GM12878 (cell line): Measurements from ENCODE around the gene BCL2. TPM values are rescaled to one million over a fixed set of nuclear protein-coding genes. Genes with fewer than 3 reads are reported as not detected.
A peak's percentile ranks its signal among the peaks of the same experiment; 100 is the strongest.

Source experiments
- ATAC-seq: fragments of 200-7000 bp; cut with Tn5 transposase; 3 replicates; pipeline ENCODE4 v1.9.1; 2020; ENCODE audit warnings: mild to moderate bottlenecking, moderate library complexity
- BruUV-seq: library from RNA; stranded (reverse); fragments of 400-500 nt; replicated peaks from 2 replicates; lab custom pipeline; 2021; lab: Mats Ljungman, UMichigan
- CTCF ChIA-PET: fragments of 300-600 bp; sonication (Branson Sonifier 250); formaldehyde crosslinking; extraction: SDS; loops from one replicate; lab custom pipeline; 2021; ENCODE audit warnings: inconsistent platforms; lab: Yijun Ruan, JAX
- POLR2A ChIA-PET: fragments of 350-600 bp; formaldehyde crosslinking; extraction: SDS; loops from one replicate; lab custom pipeline; 2021; ENCODE audit warnings: inconsistent platforms; lab: Charles Lee
- RAD21 ChIA-PET: fragments of 300-600 bp; sonication (Branson Sonifier 250); formaldehyde crosslinking; loops from one replicate; lab custom pipeline; 2023; ENCODE audit warnings: antibody characterized with exemption; ENCODE audit not compliant: unreplicated experiment; lab: Charles Lee
- SMC1A ChIA-PET: fragments of 300-600 bp; sonication (Branson Sonifier 250); formaldehyde crosslinking; loops from one replicate; lab custom pipeline; 2023; ENCODE audit not compliant: unreplicated experiment, uncharacterized antibody; lab: Charles Lee
- DNase-seq: peaks from one replicate; pipeline ENCODE4 v3.0.0-alpha.2; 2011; ENCODE audit warnings: low read depth, low spot score
- FAIRE-seq: peaks from 3 replicates; lab custom pipeline; 2011; peaks lifted over from hg19 to GRCh38; lab: Jason Lieb, UNC
- H2AFZ ChIP-seq: 2 replicates; pipeline ENCODE4 v1.6.0; 2011; ENCODE audit warnings: low read depth, low read length, control low read depth; ENCODE audit not compliant: control insufficient read depth
- H3K27ac ChIP-seq: 2 replicates; pipeline ENCODE4 v1.5.1; 2011; ENCODE audit warnings: control low read depth; ENCODE audit not compliant: control insufficient read depth, insufficient read depth
- H3K27me3 ChIP-seq, 2 experiments: replicated peaks in 1 of 2; 2 replicates each; pipeline versions ENCODE4 v1.6.0 to v1.6.1; 2011; ENCODE audit warnings: low read length in 1 of 2; ENCODE audit not compliant: control insufficient read depth in 2 of 2, insufficient read depth in 2 of 2
- H3K36me3 ChIP-seq, 2 experiments: 2 replicates each; pipeline ENCODE4 v1.5.1; 2011; ENCODE audit warnings: low read length in 1 of 2; ENCODE audit not compliant: control insufficient read depth in 2 of 2, insufficient read depth in 2 of 2
- H3K4me1 ChIP-seq: 2 replicates; pipeline ENCODE4 v1.6.1; 2011; ENCODE audit warnings: mild to moderate bottlenecking, low read length, moderate library complexity, mixed read lengths; ENCODE audit not compliant: control insufficient read depth, insufficient read depth
- H3K4me2 ChIP-seq: 2 replicates; pipeline ENCODE4 v1.6.0; 2011; ENCODE audit warnings: control low read depth; ENCODE audit not compliant: control insufficient read depth, insufficient read depth
- H3K4me3 ChIP-seq: fragments of 200-600 bp; sonication (generic); 2 replicates; pipeline ENCODE4 v1.5.1; 2016
- H3K79me2 ChIP-seq: 2 replicates; pipeline ENCODE4 v1.6.0; 2011; ENCODE audit warnings: low read length; ENCODE audit not compliant: control insufficient read depth, insufficient read depth
- H3K9ac ChIP-seq: 2 replicates; pipeline ENCODE4 v1.8.0; 2011; ENCODE audit warnings: low read length, control low read depth, mixed read lengths; ENCODE audit not compliant: control insufficient read depth, insufficient read depth
- H3K9me3 ChIP-seq: replicated peaks from 3 replicates; pipeline ENCODE4 v1.5.1; 2011; ENCODE audit warnings: mild to moderate bottlenecking, low read length; ENCODE audit not compliant: control insufficient read depth, insufficient read depth
- H4K20me1 ChIP-seq: 2 replicates; pipeline ENCODE4 v1.6.0; 2011; ENCODE audit not compliant: control insufficient read depth, insufficient read depth
- BCLAF1 ChIP-seq: fragments of 450-650 bp; IDR thresholded peaks from 2 replicates; pipeline ENCODE4 v1.6.1; 2017; ENCODE audit warnings: antibody characterized with exemption, mild to moderate bottlenecking, moderate library complexity
- MEF2B ChIP-seq: fragments of 450-650 bp; IDR thresholded peaks from 2 replicates; pipeline ENCODE4 v1.6.1; 2018; ENCODE audit warnings: mild to moderate bottlenecking, moderate library complexity; ENCODE audit not compliant: partially characterized antibody, poor library complexity, severe bottlenecking
- REST ChIP-seq: IDR thresholded peaks from 2 replicates; pipeline ENCODE4 v1.6.1; 2012; ENCODE audit warnings: mild to moderate bottlenecking, low read depth, low read length
- SIX5 ChIP-seq: IDR thresholded peaks from 2 replicates; pipeline ENCODE4 v1.6.1; 2011; ENCODE audit warnings: mild to moderate bottlenecking, low read depth, low read length, moderate library complexity; ENCODE audit not compliant: severe bottlenecking
- SPI1 ChIP-seq: IDR thresholded peaks from 2 replicates; pipeline ENCODE4 v1.6.1; 2011; ENCODE audit warnings: low read depth, mild to moderate bottlenecking, low read length, moderate library complexity, borderline replicate concordance; ENCODE audit not compliant: insufficient read depth
- WGBS: methylation state at CpG from one replicate; pipeline ENCODE4 v1.1.6; 2016; ENCODE audit warnings: low lambda C conversion rate; ENCODE audit not compliant: insufficient replicate concordance, insufficient coverage; ENCODE audit errors: missing lambda C conversion rate; 5-methylcytosine and 5-hydroxymethylcytosine counted together
- in situ Hi-C: fragments of 300-500 bp; cut with MboI; formaldehyde crosslinking; loops from 9 replicates; pipeline ENCODE4 v1.14.3; 2018; ENCODE audit warnings: mixed read lengths
- intact Hi-C: fragments of 100-400 bp; cut with micrococcal nuclease; formaldehyde crosslinking; loops from one replicate; pipeline ENCODE4 v1.14.2; 2022; ENCODE audit not compliant: unreplicated experiment
- polyA plus RNA-seq, 11 experiments: library from polyadenylated mRNA; depleted of rRNA in 4 of 11; unstranded in 6 of 11; stranded (reverse) in 5 of 11; fragments of >200 nt; fragmentation: Nextera tagmentation in 4 of 11; fragmentation: Illumina TruSeq in 1 of 11; extraction: Ambion mirVana in 4 of 11; extraction: Trizol in 1 of 11; gene quantifications; 1 replicate in 1 of 11; 2 replicates in 10 of 11; pipeline versions ENCODE4 v1.2.1 to v1.2.3, GENCODE V29; 2011 to 2016; ENCODE audit warnings: inconsistent platforms in 2 of 11, missing spikeins in 2 of 11, low read depth in 1 of 11
- total RNA-seq, 4 experiments: library from RNA; depleted of rRNA in 3 of 4; stranded (reverse); fragments of >200 nt in 3 of 4; fragmentation: Illumina TruSeq in 1 of 4; extraction: Trizol in 1 of 4; gene quantifications; 2 replicates each; pipeline versions ENCODE4 v1.2.1 to v1.2.3, GENCODE V29; 2013 to 2021

The BCL2 gene
- total and polyA plus RNA-seq, 10 of the 15 experiments (the other 5 are each of a cell fraction or from before 2014, with no cell fraction given), result 4.1 to 47.8 (median 19.3) TPM

DNA sequence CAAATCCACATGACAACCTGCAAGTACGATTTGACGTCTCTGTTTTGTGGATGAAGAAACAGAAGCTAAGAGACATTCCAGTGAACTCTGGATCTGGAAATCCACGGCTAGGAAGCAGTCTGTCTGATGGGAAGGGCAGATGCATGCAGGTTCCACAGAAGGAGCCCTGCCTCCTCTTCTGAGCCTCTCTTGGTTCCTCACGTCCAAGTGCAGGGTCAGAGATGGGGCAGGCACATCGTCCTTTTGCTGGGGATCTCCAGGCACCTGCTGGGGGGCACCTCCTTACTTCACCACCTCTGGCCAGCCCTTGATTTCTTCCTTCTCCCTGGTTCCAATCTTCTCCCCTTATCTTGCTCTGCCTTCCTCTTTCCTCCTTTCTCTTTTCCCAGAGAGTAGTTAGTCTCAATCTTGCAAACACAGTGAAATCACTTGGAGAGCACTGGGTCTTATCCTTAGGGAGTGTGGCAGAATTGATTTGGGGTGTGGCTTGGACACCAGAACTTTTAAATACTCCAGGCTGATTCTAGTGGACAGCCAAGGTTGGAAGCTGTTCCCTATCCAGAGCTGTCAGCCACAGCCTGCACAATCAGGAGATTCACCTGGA lies 137.8 kb downstream of the BCL2 start:
- H4K20me1 ChIP-seq, result no peaks in the 10 kb centered on the region
- in situ Hi-C loops (no loop called here), intact Hi-C loops (loop anchor here (1.0 kb wide), 1 partner anchor 20 kb away; no protein-coding TSS in a partner anchor)
- SMC1A ChIA-PET, result interaction anchor here (0.8 to 4.5 kb wide), 26 partner anchors 8 to 141 kb away, joined by 3 to 50 read pairs (median 4); no protein-coding TSS in a partner anchor
- CTCF ChIA-PET, result interaction anchor here (0.9 to 1.7 kb wide), 6 partner anchors 13 to 144 kb away, joined by 3 to 6 read pairs (median 4); no protein-coding TSS in a partner anchor
- peaks cover 1 to 4% of the 10 kb centered on the region in 2 experiments; a peak in 3 of 4 replicates for H3K36me3 ChIP-seq
- FAIRE-seq (no peak), ATAC-seq (peak; percentile 44), DNase-seq (no peak)
- 2% methylated on average over 5 of the region's 5 CpGs for WGBS
- peak overlapping the region; percentile 87 for H3K4me2 ChIP-seq
- H3K9me3 ChIP-seq, result no peaks in the 10 kb centered on the region; the same call in 2 of the 3 replicates
- peaks cover 94% of the 10 kb centered on the region for H3K79me2 ChIP-seq
- peak overlapping the region; percentile 66 for H3K9ac ChIP-seq
- RAD21 ChIA-PET, result interaction anchor here (0.7 to 5.5 kb wide), 11 partner anchors 10 to 135 kb away, joined by 3 to 51 read pairs (median 4); no protein-coding TSS in a partner anchor
- no peak overlapping the region for H2AFZ ChIP-seq
- peak overlapping the region; percentile 29; the same call in 1 of the 2 replicates for H3K4me3 ChIP-seq
- POLR2A ChIA-PET, result interaction anchor here (0.7 to 2.2 kb wide), 9 partner anchors 11 to 136 kb away, joined by 3 to 11 read pairs (median 4); no protein-coding TSS in a partner anchor
- peaks cover 88% of the 10 kb centered on the region for H3K4me1 ChIP-seq
- H3K27me3 ChIP-seq, result no peaks in the 10 kb centered on the region
- peak overlapping the region; percentile 90 for H3K27ac ChIP-seq
- TF ChIP-seq MEF2B, result no peak
- 0 out of 2 replicates have a peak, but pooled peaks have one; percentile 3 for TF ChIP-seq SPI1
- TSS peak; percentile 96 for BruUV-seq

- Histone ChIP-seq H3K36me3 (peaks cover 1 to 4% of the 10 kb centered on the region in 2 experiments; a peak in 3 of 4 replicates), H3K9me3 (peaks cover under 1% of the 10 kb centered on the region; the same call in 2 of the 3 replicates), H3K4me1 (peaks cover 81% of the 10 kb centered on the region), H4K20me1 (no peaks in the 10 kb centered on the region), H3K9ac (peak overlapping the region; percentile 66), H3K27ac (peak overlapping the region; percentile 90), H3K79me2 (peaks cover 92% of the 10 kb centered on the region), H3K4me2 (peak overlapping the region; percentile 87), H3K4me3 (peak overlapping the region; percentile 29; the same call in 1 of the 2 replicates), H3K27me3 (no peaks in the 10 kb centered on the region), H2AFZ (no peak overlapping the region)
- peak; percentile 75 for ATAC-seq
- 0% methylated on average over 5 of the region's 5 CpGs for WGBS
- FAIRE-seq, result peak; percentile 18
- RAD21 ChIA-PET, result interaction anchor here (0.6 to 5.5 kb wide), 11 partner anchors 11 to 163 kb away, joined by 3 to 51 read pairs (median 3); no protein-coding TSS in a partner anchor
- in situ Hi-C loops, result no loop called here
- no TSS peak for BruUV-seq
- CTCF ChIA-PET, result interaction anchor here (0.7 to 1.7 kb wide), 7 partner anchors 13 to 145 kb away, joined by 3 to 6 read pairs (median 3); no protein-coding TSS in a partner anchor
- intact Hi-C loops, result loop anchor here (1.0 kb wide), 1 partner anchor 19 kb away; no protein-coding TSS in a partner anchor
- POLR2A ChIA-PET, result interaction anchor here (0.7 to 2.2 kb wide), 11 partner anchors 10 to 137 kb away, joined by 3 to 11 read pairs (median 5); no protein-coding TSS in a partner anchor
- SMC1A ChIA-PET, result interaction anchor here (1.0 to 4.5 kb wide), 22 partner anchors 9 to 137 kb away, joined by 3 to 50 read pairs (median 5); no protein-coding TSS in a partner anchor
- DNase-seq, result peak; percentile 94
- TF ChIP-seq REST (no peak), BCLAF1 (no peak), SIX5 (no peak)
These were observed 138.6 kb downstream of the BCL2 start for GRCh38 chr18:63180971-63181376.
